ENCODE measurements around the gene KLC1.
"Not testable (repeated sequence)": the region's sequence is repeated elsewhere in the genome, so short reads cannot be mapped to it uniquely, and the experiment has no call there.

Gene KLC1

GRCh38 chr14:103597623-103598377 is 31.2 kb upstream of the KLC1 start:
- DNase-seq (ENCODE audit: low spot score) = peak; percentile 95
- no peak for TF ChIP-seq CTCF (conservative IDR thresholded peaks at IDR 0.05; ENCODE audit: low read depth)
- ChIA-PET POLR2A (ENCODE audit: low non-redundant PET) (interaction anchor here (0.6 kb wide), 1 partner anchor 519 kb away, joined by 5 read pairs; no protein-coding TSS in a partner anchor), CTCF (no interaction called here)
- peak overlapping the region; percentile 53 for H3K27ac ChIP-seq

GRCh38 chr14:103600503-103600902 is 28.5 kb upstream of the KLC1 start:
- ChIA-PET POLR2A (ENCODE audit: low non-redundant PET) (no interaction called here), CTCF (interaction anchor here (0.6 kb wide), 1 partner anchor 122 kb away, joined by 3 read pairs; no protein-coding TSS in a partner anchor)
- TF ChIP-seq CTCF (conservative IDR thresholded peaks at IDR 0.05; ENCODE audit: low read depth) = no peak
- DNase-seq (ENCODE audit: low spot score) = no peak
- no peak overlapping the region for H3K27ac ChIP-seq

- POLR2A ChIA-PET (ENCODE audit: low non-redundant PET) = no interaction called here
- CTCF ChIA-PET = interaction anchor here (0.6 kb wide), 1 partner anchor 14 kb away, joined by 3 read pairs; no protein-coding TSS in a partner anchor
- TF ChIP-seq CTCF (conservative IDR thresholded peaks at IDR 0.05; ENCODE audit: low read depth) = no peak
- no peak for DNase-seq (ENCODE audit: low spot score)
- H3K27ac ChIP-seq = no peak overlapping the region
These were observed 24.4 kb upstream of the KLC1 start for GRCh38 chr14:103604620-103605019.

GRCh38 chr14:103606963-103607668 is 21.9 kb upstream of the KLC1 start:
- CTCF ChIA-PET = no interaction called here
- peak; percentile 21 for DNase-seq (ENCODE audit: low spot score)
- peak overlapping the region; percentile 46 for H3K27ac ChIP-seq
- POLR2A ChIA-PET (ENCODE audit: low non-redundant PET) = no interaction called here
- TF ChIP-seq CTCF (conservative IDR thresholded peaks at IDR 0.05; ENCODE audit: low read depth) = peak; percentile 34; the same call in 1 of the 2 replicates

GRCh38 chr14:103607822-103608221 is 21.2 kb upstream of the KLC1 start:
- H3K27ac ChIP-seq = peak overlapping the region; percentile 46; the same call in 1 of the 2 replicates
- no peak for DNase-seq (ENCODE audit: low spot score)
- ChIA-PET POLR2A (ENCODE audit: low non-redundant PET) (no interaction called here), CTCF (no interaction called here)
- TF ChIP-seq CTCF (conservative IDR thresholded peaks at IDR 0.05; ENCODE audit: low read depth) = no peak

- CTCF ChIA-PET = interaction anchor here (0.6 kb wide), 1 partner anchor 26 kb away, joined by 3 read pairs; no protein-coding TSS in a partner anchor
- POLR2A ChIA-PET (ENCODE audit: low non-redundant PET); H3K27ac ChIP-seq; DNase-seq (ENCODE audit: low spot score): not testable (repeated sequence)
These were observed 19.9 kb upstream of the KLC1 start for GRCh38 chr14:103609081-103609480.

GRCh38 chr14:103611215-103611614 is 17.8 kb upstream of the KLC1 start:
- POLR2A ChIA-PET (ENCODE audit: low non-redundant PET) = no interaction called here
- no peak for TF ChIP-seq CTCF (conservative IDR thresholded peaks at IDR 0.05; ENCODE audit: low read depth)
- H3K27ac ChIP-seq = no peak overlapping the region
- no peak for DNase-seq (ENCODE audit: low spot score)
- CTCF ChIA-PET = no interaction called here
